GM12878 (cell line): ENCODE measurements around the gene GSG1L. TPM values are rescaled to one million over a fixed set of nuclear protein-coding genes. Genes with fewer than 3 reads are reported as not detected.

Experiments used
- ATAC-seq: fragments of 200-7000 bp; cut with Tn5 transposase; 3 replicates; pipeline ENCODE4 v1.9.1; 2020; ENCODE audit warnings: mild to moderate bottlenecking, moderate library complexity
- BruUV-seq: library from RNA; stranded (reverse); fragments of 400-500 nt; replicated peaks from 2 replicates; lab custom pipeline; 2021; lab: Mats Ljungman, UMichigan
- CTCF ChIA-PET: fragments of 300-600 bp; sonication (Branson Sonifier 250); formaldehyde crosslinking; extraction: SDS; loops from one replicate; lab custom pipeline; 2021; ENCODE audit warnings: inconsistent platforms; lab: Yijun Ruan, JAX
- POLR2A ChIA-PET: fragments of 350-600 bp; formaldehyde crosslinking; extraction: SDS; loops from one replicate; lab custom pipeline; 2021; ENCODE audit warnings: inconsistent platforms; lab: Charles Lee
- RAD21 ChIA-PET: fragments of 300-600 bp; sonication (Branson Sonifier 250); formaldehyde crosslinking; loops from one replicate; lab custom pipeline; 2023; ENCODE audit warnings: antibody characterized with exemption; ENCODE audit not compliant: unreplicated experiment; lab: Charles Lee
- SMC1A ChIA-PET: fragments of 300-600 bp; sonication (Branson Sonifier 250); formaldehyde crosslinking; loops from one replicate; lab custom pipeline; 2023; ENCODE audit not compliant: unreplicated experiment, uncharacterized antibody; lab: Charles Lee
- DNase-seq: peaks from one replicate; pipeline ENCODE4 v3.0.0-alpha.2; 2011; ENCODE audit warnings: low read depth, low spot score
- FAIRE-seq: peaks from 3 replicates; lab custom pipeline; 2011; peaks lifted over from hg19 to GRCh38; lab: Jason Lieb, UNC
- H2AFZ ChIP-seq: 2 replicates; pipeline ENCODE4 v1.6.0; 2011; ENCODE audit warnings: low read depth, low read length, control low read depth; ENCODE audit not compliant: control insufficient read depth
- H3K27ac ChIP-seq: 2 replicates; pipeline ENCODE4 v1.5.1; 2011; ENCODE audit warnings: control low read depth; ENCODE audit not compliant: control insufficient read depth, insufficient read depth
- H3K27me3 ChIP-seq, 2 experiments: replicated peaks in 1 of 2; 2 replicates each; pipeline versions ENCODE4 v1.6.0 to v1.6.1; 2011; ENCODE audit warnings: low read length in 1 of 2; ENCODE audit not compliant: control insufficient read depth in 2 of 2, insufficient read depth in 2 of 2
- H3K36me3 ChIP-seq, 2 experiments: 2 replicates each; pipeline ENCODE4 v1.5.1; 2011; ENCODE audit warnings: low read length in 1 of 2; ENCODE audit not compliant: control insufficient read depth in 2 of 2, insufficient read depth in 2 of 2
- H3K4me1 ChIP-seq: 2 replicates; pipeline ENCODE4 v1.6.1; 2011; ENCODE audit warnings: mild to moderate bottlenecking, low read length, moderate library complexity, mixed read lengths; ENCODE audit not compliant: control insufficient read depth, insufficient read depth
- H3K4me2 ChIP-seq: 2 replicates; pipeline ENCODE4 v1.6.0; 2011; ENCODE audit warnings: control low read depth; ENCODE audit not compliant: control insufficient read depth, insufficient read depth
- H3K4me3 ChIP-seq: fragments of 200-600 bp; sonication (generic); 2 replicates; pipeline ENCODE4 v1.5.1; 2016
- H3K79me2 ChIP-seq: 2 replicates; pipeline ENCODE4 v1.6.0; 2011; ENCODE audit warnings: low read length; ENCODE audit not compliant: control insufficient read depth, insufficient read depth
- H3K9ac ChIP-seq: 2 replicates; pipeline ENCODE4 v1.8.0; 2011; ENCODE audit warnings: low read length, control low read depth, mixed read lengths; ENCODE audit not compliant: control insufficient read depth, insufficient read depth
- H3K9me3 ChIP-seq: replicated peaks from 3 replicates; pipeline ENCODE4 v1.5.1; 2011; ENCODE audit warnings: mild to moderate bottlenecking, low read length; ENCODE audit not compliant: control insufficient read depth, insufficient read depth
- H4K20me1 ChIP-seq: 2 replicates; pipeline ENCODE4 v1.6.0; 2011; ENCODE audit not compliant: control insufficient read depth, insufficient read depth
- ESRRA ChIP-seq: IDR thresholded peaks from 2 replicates; pipeline ENCODE4 v1.6.1; 2012; ENCODE audit warnings: mild to moderate bottlenecking, low read length, improper control_type of control experiment
- FOXK2 ChIP-seq: fragments of 450-650 bp; IDR thresholded peaks from 2 replicates; pipeline ENCODE4 v1.6.1; 2017; ENCODE audit warnings: mild to moderate bottlenecking, moderate library complexity
- GATAD2B ChIP-seq: fragments of 450-650 bp; conservative IDR thresholded peaks from 2 replicates; pipeline ENCODE4 v1.6.1; 2017; ENCODE audit warnings: low read depth, mild to moderate bottlenecking, moderate library complexity
- HDAC2 ChIP-seq: fragments of 200-600 bp; sonication (generic); IDR thresholded peaks from 2 replicates; pipeline ENCODE4 v1.6.1; 2017
- NBN ChIP-seq: fragments of 450-650 bp; IDR thresholded peaks from 2 replicates; pipeline ENCODE4 v1.6.1; 2016
- NFYA ChIP-seq: IDR thresholded peaks from 2 replicates; pipeline ENCODE4 v1.6.1; 2011; ENCODE audit warnings: low read depth, mild to moderate bottlenecking, low read length, improper control_type of control experiment, borderline replicate concordance
- POU2F2 ChIP-seq: IDR thresholded peaks from 3 replicates; pipeline ENCODE4 v1.6.1; 2011; ENCODE audit warnings: low read depth, mild to moderate bottlenecking, low read length, borderline replicate concordance
- RFX5 ChIP-seq: IDR thresholded peaks from 2 replicates; pipeline ENCODE4 v1.6.1; 2011; ENCODE audit warnings: low read depth, low read length, improper control_type of control experiment
- SIN3A ChIP-seq: IDR thresholded peaks from 2 replicates; pipeline ENCODE4 v1.6.1; 2012; ENCODE audit warnings: low read depth, low read length, improper control_type of control experiment
- SMC3 ChIP-seq: IDR thresholded peaks from 2 replicates; pipeline ENCODE4 v1.6.1; 2011; ENCODE audit warnings: low read length, improper control_type of control experiment, borderline replicate concordance
- TBL1XR1 ChIP-seq: IDR thresholded peaks from 2 replicates; pipeline ENCODE4 v1.6.1; 2012; ENCODE audit warnings: low read depth, low read length, improper control_type of control experiment
- WGBS: methylation state at CpG from one replicate; pipeline ENCODE4 v1.1.6; 2016; ENCODE audit warnings: low lambda C conversion rate; ENCODE audit not compliant: insufficient replicate concordance, insufficient coverage; ENCODE audit errors: missing lambda C conversion rate; 5-methylcytosine and 5-hydroxymethylcytosine counted together
- in situ Hi-C: fragments of 300-500 bp; cut with MboI; formaldehyde crosslinking; loops from 9 replicates; pipeline ENCODE4 v1.14.3; 2018; ENCODE audit warnings: mixed read lengths
- intact Hi-C: fragments of 100-400 bp; cut with micrococcal nuclease; formaldehyde crosslinking; loops from one replicate; pipeline ENCODE4 v1.14.2; 2022; ENCODE audit not compliant: unreplicated experiment
- polyA plus RNA-seq, 11 experiments: library from polyadenylated mRNA; depleted of rRNA in 4 of 11; unstranded in 6 of 11; stranded (reverse) in 5 of 11; fragments of >200 nt; fragmentation: Nextera tagmentation in 4 of 11; fragmentation: Illumina TruSeq in 1 of 11; extraction: Ambion mirVana in 4 of 11; extraction: Trizol in 1 of 11; gene quantifications; 1 replicate in 1 of 11; 2 replicates in 10 of 11; pipeline versions ENCODE4 v1.2.1 to v1.2.3, GENCODE V29; 2011 to 2016; ENCODE audit warnings: inconsistent platforms in 2 of 11, missing spikeins in 2 of 11, low read depth in 1 of 11
- total RNA-seq, 4 experiments: library from RNA; depleted of rRNA in 3 of 4; stranded (reverse); fragments of >200 nt in 3 of 4; fragmentation: Illumina TruSeq in 1 of 4; extraction: Trizol in 1 of 4; gene quantifications; 2 replicates each; pipeline versions ENCODE4 v1.2.1 to v1.2.3, GENCODE V29; 2013 to 2021
- TF ChIP-seq, protein P1 (sequence below): fragments of 450-650 bp; IDR thresholded peaks from 2 replicates; pipeline ENCODE4 v1.6.1; 2016; ENCODE audit warnings: mild to moderate bottlenecking
- TF ChIP-seq, protein P2 (sequence below): fragments of 450-650 bp; IDR thresholded peaks from 2 replicates; pipeline ENCODE4 v1.6.1; 2018; ENCODE audit warnings: borderline replicate concordance, mild to moderate bottlenecking; ENCODE audit not compliant: partially characterized antibody

Gene GSG1L
- total and polyA plus RNA-seq, 10 of the 15 experiments (the other 5 are each of a cell fraction or from before 2014, with no cell fraction given): not detected

- TF ChIP-seq HDAC2 (no peak), ESRRA (no peak), FOXK2 (no peak), TBL1XR1 (no peak), SMC3 (no peak), RFX5 (no peak), GATAD2B (no peak), SIN3A (no peak), NFYA (no peak), POU2F2 (no peak), NBN (no peak)
- TF ChIP-seq, protein P1, sequence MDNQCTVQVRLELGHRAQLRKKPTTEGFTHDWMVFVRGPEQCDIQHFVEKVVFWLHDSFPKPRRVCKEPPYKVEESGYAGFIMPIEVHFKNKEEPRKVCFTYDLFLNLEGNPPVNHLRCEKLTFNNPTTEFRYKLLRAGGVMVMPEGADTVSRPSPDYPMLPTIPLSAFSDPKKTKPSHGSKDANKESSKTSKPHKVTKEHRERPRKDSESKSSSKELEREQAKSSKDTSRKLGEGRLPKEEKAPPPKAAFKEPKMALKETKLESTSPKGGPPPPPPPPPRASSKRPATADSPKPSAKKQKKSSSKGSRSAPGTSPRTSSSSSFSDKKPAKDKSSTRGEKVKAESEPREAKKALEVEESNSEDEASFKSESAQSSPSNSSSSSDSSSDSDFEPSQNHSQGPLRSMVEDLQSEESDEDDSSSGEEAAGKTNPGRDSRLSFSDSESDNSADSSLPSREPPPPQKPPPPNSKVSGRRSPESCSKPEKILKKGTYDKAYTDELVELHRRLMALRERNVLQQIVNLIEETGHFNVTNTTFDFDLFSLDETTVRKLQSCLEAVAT: no peak
- TF ChIP-seq, protein P2, sequence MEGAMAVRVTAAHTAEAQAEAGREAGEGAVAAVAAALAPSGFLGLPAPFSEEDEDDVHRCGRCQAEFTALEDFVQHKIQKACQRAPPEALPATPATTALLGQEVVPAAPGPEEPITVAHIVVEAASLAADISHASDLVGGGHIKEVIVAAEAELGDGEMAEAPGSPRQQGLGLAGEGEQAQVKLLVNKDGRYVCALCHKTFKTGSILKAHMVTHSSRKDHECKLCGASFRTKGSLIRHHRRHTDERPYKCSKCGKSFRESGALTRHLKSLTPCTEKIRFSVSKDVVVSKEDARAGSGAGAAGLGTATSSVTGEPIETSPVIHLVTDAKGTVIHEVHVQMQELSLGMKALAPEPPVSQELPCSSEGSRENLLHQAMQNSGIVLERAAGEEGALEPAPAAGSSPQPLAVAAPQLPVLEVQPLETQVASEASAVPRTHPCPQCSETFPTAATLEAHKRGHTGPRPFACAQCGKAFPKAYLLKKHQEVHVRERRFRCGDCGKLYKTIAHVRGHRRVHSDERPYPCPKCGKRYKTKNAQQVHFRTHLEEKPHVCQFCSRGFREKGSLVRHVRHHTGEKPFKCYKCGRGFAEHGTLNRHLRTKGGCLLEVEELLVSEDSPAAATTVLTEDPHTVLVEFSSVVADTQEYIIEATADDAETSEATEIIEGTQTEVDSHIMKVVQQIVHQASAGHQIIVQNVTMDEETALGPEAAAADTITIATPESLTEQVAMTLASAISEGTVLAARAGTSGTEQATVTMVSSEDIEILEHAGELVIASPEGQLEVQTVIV: no peak
- TF ChIP-seq, all 136 proteins: peak for 0
- intact Hi-C loops (no loop called here), in situ Hi-C loops (no loop called here)
- RAD21 ChIA-PET: no interaction called here
- H3K27me3 ChIP-seq: no peaks in the 10 kb centered on the region
- H3K36me3 ChIP-seq: no peaks in the 10 kb centered on the region
- no peak overlapping the region for H3K4me2 ChIP-seq
- H4K20me1 ChIP-seq: no peaks in the 10 kb centered on the region
- ATAC-seq: no peak
- CTCF ChIA-PET: no interaction called here
- H3K27ac ChIP-seq: no peak overlapping the region
- no peak overlapping the region for H2AFZ ChIP-seq
- no peaks in the 10 kb centered on the region for H3K79me2 ChIP-seq
- no peaks in the 10 kb centered on the region; the same call in 2 of the 3 replicates for H3K9me3 ChIP-seq
- no peak overlapping the region for H3K9ac ChIP-seq
- no peak for DNase-seq
- no peaks in the 10 kb centered on the region for H3K4me1 ChIP-seq
- POLR2A ChIA-PET: no interaction called here
- FAIRE-seq: no peak
- no peak overlapping the region for H3K4me3 ChIP-seq
- no TSS peak for BruUV-seq
- WGBS: 17% methylated on average over 1 of the region's 1 CpG
- SMC1A ChIA-PET: no interaction called here
These were observed 194.1 kb downstream of the GSG1L start for GRCh38 chr16:27869411-27869810.
